ENCODE measurements around the gene DMAP1. TPM values are rescaled to one million over a fixed set of nuclear protein-coding genes. Genes with fewer than 3 reads are reported as not detected.

DMAP1 gene
- total and polyA plus RNA-seq, 2 experiments from 2014 or later, result 32.6 to 40.0 TPM

GRCh38 chr1:44242746-44243145 lies 29.5 kb downstream of the DMAP1 start:
- H3K27me3 ChIP-seq (ENCODE audit: insufficient read depth), result no peaks in the 10 kb centered on the region
- DNase-seq (ENCODE audit: low spot score) (no peak), ATAC-seq (no peak)
- H3K4me3 Mint-ChIP-seq, result no peak overlapping the region
- no peak for TF ChIP-seq CTCF (conservative IDR thresholded peaks at IDR 0.05; ENCODE audit: low read depth in 2 of 2)
- TF ChIP-seq REST (IDR thresholded peaks at IDR 0.05; ENCODE audit: unreplicated experiment), result no peak
- TF ChIP-seq ZNF462 (CRISPR knock-in tag; IDR thresholded peaks at IDR 0.05), result no peak
- TF ChIP-seq POLR2AphosphoS5 (IDR thresholded peaks at IDR 0.05; ENCODE audit: low read depth), result no peak
- TF ChIP-seq NANOG (IDR thresholded peaks at IDR 0.05; ENCODE audit: borderline replicate concordance), result no peak
- no peak for TF ChIP-seq EZH2 (IDR thresholded peaks at IDR 0.05; ENCODE audit: low read depth, unreplicated experiment)
- TF ChIP-seq CREB1 (CRISPR knock-in tag; IDR thresholded peaks at IDR 0.05; ENCODE audit: low read depth), result no peak
- no peak for TF ChIP-seq ZNF114 (CRISPR knock-in tag; IDR thresholded peaks at IDR 0.05)
- TF ChIP-seq JUNB (IDR thresholded peaks at IDR 0.05; ENCODE audit: unreplicated experiment), result no peak
- TF ChIP-seq STAT1 (IDR thresholded peaks at IDR 0.05; ENCODE audit: unreplicated experiment), result no peak
- no peak for TF ChIP-seq ZNF331 (CRISPR knock-in tag; IDR thresholded peaks at IDR 0.05; ENCODE audit: low read depth)
- no peak for TF ChIP-seq ETS1 (IDR thresholded peaks at IDR 0.05)
- no peak for TF ChIP-seq EZH2phosphoT487 (IDR thresholded peaks at IDR 0.05; ENCODE audit: unreplicated experiment)
- no peak overlapping the region for H3K27ac ChIP-seq (ENCODE audit: low read depth)
- H3K9me2 ChIP-seq (ENCODE audit: insufficient read depth), result no peaks in the 10 kb centered on the region
- peaks cover 10% of the 10 kb centered on the region for H3K27me3 Mint-ChIP-seq (ENCODE audit: insufficient read depth, low read depth, poor library complexity)
- H3K36me3 Mint-ChIP-seq (ENCODE audit: low read depth), result peaks cover 6% of the 10 kb centered on the region; the same call in 2 of the 3 replicates
- no peaks in the 10 kb centered on the region for H3F3A ChIP-seq (replicated peaks; ENCODE audit: low read depth)
- H3K79me2 ChIP-seq (replicated peaks; ENCODE audit: insufficient read depth), result no peaks in the 10 kb centered on the region
- no peak overlapping the region for H2AFZ ChIP-seq
- H4K20me1 ChIP-seq (replicated peaks; ENCODE audit: insufficient read depth), result 0 out of 2 replicates have a peak, but pooled peaks cover 2% of the 10 kb centered on the region
- no peak overlapping the region for H3K4me3 ChIP-seq
- H3K27ac Mint-ChIP-seq, result no peak overlapping the region
- H3K4me1 Mint-ChIP-seq, result peaks cover 29% of the 10 kb centered on the region
- H3K4me2 ChIP-seq, result no peak overlapping the region
- H3K36me3 ChIP-seq (ENCODE audit: insufficient read depth), result no peaks in the 10 kb centered on the region
- H3K9me3 Mint-ChIP-seq, result no peaks in the 10 kb centered on the region
- H3K4me1 ChIP-seq (ENCODE audit: insufficient read depth), result peaks cover 9% of the 10 kb centered on the region; the same call in 1 of the 2 replicates

Measured in GM23338 (cell line).